Panc1 (cell line): ENCODE results near the gene NCOA4.

ENCODE experiments used
- CTCF ChIP-seq: fragments of 450-650 bp; IDR thresholded peaks from 2 replicates; pipeline ENCODE4 v1.5.1; 2017; ENCODE audit warnings: mild to moderate bottlenecking
- POLR2AphosphoS5 ChIP-seq: IDR thresholded peaks from 2 replicates; pipeline ENCODE4 v1.6.1; 2012; ENCODE audit warnings: mild to moderate bottlenecking, low read depth, low read length, moderate library complexity
- REST ChIP-seq, 2 experiments: IDR thresholded peaks; 2 replicates each; pipeline ENCODE4 v1.6.1; 2011 to 2012; ENCODE audit warnings: low read depth in 2 of 2, control low read depth in 1 of 2, low read length in 1 of 2, mild to moderate bottlenecking in 1 of 2, moderate library complexity in 1 of 2; ENCODE audit not compliant: insufficient read depth in 1 of 2
- SIN3A ChIP-seq: IDR thresholded peaks from 2 replicates; pipeline ENCODE4 v1.6.1; 2012; ENCODE audit warnings: low read depth, mild to moderate bottlenecking, low read length, moderate library complexity, borderline replicate concordance; ENCODE audit not compliant: insufficient read depth
- TCF7L2 ChIP-seq: IDR thresholded peaks from 2 replicates; pipeline ENCODE4 v1.6.1; 2011; ENCODE audit warnings: mild to moderate bottlenecking, low read depth, low read length, inconsistent platforms

- TF ChIP-seq POLR2AphosphoS5 (no peak), CTCF (no peak), TCF7L2 (no peak), REST (IDR thresholded peaks at IDR 0.05; ENCODE audit: insufficient read depth in 1 of 2, low read depth in 2 of 2, low read length in 1 of 2) (no peak), SIN3A (no peak)
These were observed 11.8 kb downstream of the NCOA4 start for GRCh38 chr10:46018453-46019176.
